C4-2B (cell line): ENCODE data around the gene SNAP47.

Experiments
- CTCF ChIP-seq: fragments of 450-650 bp; conservative IDR thresholded peaks from 2 replicates; pipeline ENCODE4 v1.5.1; 2017; ENCODE audit warnings: mild to moderate bottlenecking
- ZFX ChIP-seq: fragments of 450-650 bp; IDR thresholded peaks from 2 replicates; pipeline ENCODE4 v1.6.1; 2017

DNA sequence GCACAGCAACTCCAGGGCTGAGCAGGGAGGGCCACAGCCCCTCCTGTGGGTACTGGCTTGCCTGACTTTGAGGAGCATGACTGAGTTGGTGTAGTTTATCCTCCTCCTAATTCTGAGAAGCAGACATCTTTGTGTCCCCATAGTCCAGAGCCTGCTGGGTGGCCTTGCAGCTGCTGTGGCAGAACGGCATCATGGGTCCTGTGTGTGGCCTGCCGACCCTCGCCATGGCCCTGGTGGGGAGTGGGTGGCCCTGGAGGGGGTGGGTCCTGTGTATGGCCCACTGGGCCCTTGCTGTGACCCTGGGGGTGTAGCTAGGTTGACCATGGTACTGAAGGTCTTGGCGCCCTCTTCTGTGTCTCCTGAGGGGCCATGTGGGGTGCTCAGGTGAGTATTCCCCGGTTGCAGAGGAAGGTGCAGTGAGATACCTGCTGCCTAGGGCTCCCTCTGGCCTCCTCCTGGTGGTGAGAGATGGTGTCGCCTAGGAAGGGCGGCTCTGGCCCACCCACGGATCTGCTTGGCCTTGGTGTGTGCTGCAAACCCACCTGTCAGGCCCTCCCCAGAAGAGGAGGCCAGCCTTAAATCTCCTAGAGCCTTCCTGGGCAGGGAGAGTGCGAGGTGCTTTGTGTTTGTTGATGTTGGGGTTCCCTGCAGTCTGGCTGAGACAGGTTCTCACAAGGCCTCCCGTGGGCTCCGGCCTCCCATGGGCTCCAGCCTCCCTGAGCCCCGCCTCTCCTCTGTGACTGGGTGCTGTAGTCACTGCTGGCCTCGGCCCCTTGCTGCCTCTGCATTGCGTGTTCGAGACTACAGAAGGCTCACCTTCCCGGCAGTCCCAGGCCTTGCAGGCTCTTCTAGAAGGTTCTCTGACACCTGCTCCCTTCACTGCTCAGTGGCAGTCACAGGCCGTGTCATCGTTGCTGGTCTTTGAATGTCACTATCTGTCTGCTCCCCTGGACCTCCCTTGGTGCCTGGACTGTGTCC is 7.8 kb downstream of the SNAP47 start:
- TF ChIP-seq CTCF = no peak
- no peak for TF ChIP-seq ZFX
